Muscle layer of duodenum (tissue), 2 donors: ENCODE results near the gene SOX18.
"Not testable (repeated sequence)": the region's sequence is repeated elsewhere in the genome, so short reads cannot be mapped to it uniquely, and the experiment has no call there.

Experiments
- H3K27ac ChIP-seq: one replicate; pipeline ENCODE4 v1.7.0; 2013; ENCODE audit warnings: mild to moderate bottlenecking, low read length
- H3K27me3 ChIP-seq: one replicate; pipeline ENCODE4 v1.7.0; 2013; ENCODE audit warnings: low read depth, mild to moderate bottlenecking, control low read depth, low read length
- H3K36me3 ChIP-seq, 2 donors: one replicate each; pipeline ENCODE4 v1.7.0; 2013; ENCODE audit warnings: low read length in 2 of 2, control low read depth in 1 of 2, mild to moderate bottlenecking in 1 of 2; ENCODE audit not compliant: insufficient read depth in 2 of 2, control insufficient read depth in 1 of 2
- H3K4me1 ChIP-seq, 2 donors: one replicate each; pipeline ENCODE4 v1.7.0; 2013; ENCODE audit warnings: low read length in 2 of 2, mild to moderate bottlenecking in 2 of 2, control low read depth in 1 of 2, moderate library complexity in 1 of 2; ENCODE audit not compliant: insufficient read depth in 2 of 2, control insufficient read depth in 1 of 2
- H3K4me3 ChIP-seq, 2 donors: one replicate each; pipeline ENCODE4 v1.7.0; 2013; ENCODE audit warnings: low read length in 2 of 2, low read depth in 1 of 2, mild to moderate bottlenecking in 1 of 2
- H3K9me3 ChIP-seq, 2 donors: one replicate each; pipeline ENCODE4 v1.7.0; 2013; ENCODE audit warnings: low read length in 2 of 2, control low read depth in 1 of 2, mild to moderate bottlenecking in 1 of 2; ENCODE audit not compliant: control insufficient read depth in 1 of 2
- donor health status: healthy.

The SOX18 gene

GRCh38 chr20:64023361-64024140, 25.9 kb downstream of the SOX18 start:
- H3K36me3 ChIP-seq = peaks cover 51 to 90% of the 10 kb centered on the region in 2 donors
- no peak overlapping the region for H3K27ac ChIP-seq

GRCh38 chr20:64022671-64023360, 26.6 kb downstream of the SOX18 start:
- Histone ChIP-seq H3K36me3 (peaks cover 56 to 89% of the 10 kb centered on the region in 2 donors), H3K4me1 (peaks cover 0 to 19% of the 10 kb centered on the region in 2 donors), H3K27ac (no peak overlapping the region), H3K27me3 (no peaks in the 10 kb centered on the region), H3K4me3 (no peak overlapping the region), H3K9me3 (no peaks in the 10 kb centered on the region)

More at GRCh38 chr20:64023361-64024140, 25.9 kb downstream of the SOX18 start:
- no peaks in the 10 kb centered on the region for H3K9me3 ChIP-seq
- no peaks in the 10 kb centered on the region for H3K27me3 ChIP-seq
- no peak overlapping the region for H3K4me3 ChIP-seq
- peaks cover 0 to 25% of the 10 kb centered on the region in 2 donors for H3K4me1 ChIP-seq

GRCh38 chr20:64021124-64021975, 28.1 kb downstream of the SOX18 start:
- H3K4me1 ChIP-seq = peaks cover 0 to 13% of the 10 kb centered on the region in 2 donors
- H3K36me3 ChIP-seq = peaks cover 42 to 83% of the 10 kb centered on the region in 2 donors
- no peak overlapping the region for H3K4me3 ChIP-seq
- no peak overlapping the region for H3K27ac ChIP-seq
- no peaks in the 10 kb centered on the region for H3K9me3 ChIP-seq
- H3K27me3 ChIP-seq = no peaks in the 10 kb centered on the region

GRCh38 chr20:64015635-64016034, 33.8 kb downstream of the SOX18 start:
- no peaks in the 10 kb centered on the region for H3K27me3 ChIP-seq
- H3K27ac ChIP-seq = no peak overlapping the region
- H3K4me1 ChIP-seq = no peaks in the 10 kb centered on the region
- H3K9me3 ChIP-seq = no peaks in the 10 kb centered on the region
- peaks cover 47 to 70% of the 10 kb centered on the region in 2 donors for H3K36me3 ChIP-seq
- H3K4me3 ChIP-seq = no peak overlapping the region

GRCh38 chr20:64012385-64013154, 36.9 kb downstream of the SOX18 start:
- not testable (repeated sequence) for H3K4me1 ChIP-seq, H3K27ac ChIP-seq, H3K9me3 ChIP-seq, H3K27me3 ChIP-seq, H3K4me3 ChIP-seq
- H3K36me3 ChIP-seq = peaks cover 44 to 72% of the 10 kb centered on the region in 2 donors

- no peak overlapping the region for H3K4me3 ChIP-seq
These were observed 38.1 kb downstream of the SOX18 start for GRCh38 chr20:64011366-64011779.

GRCh38 chr20:64010711-64011237, 38.7 kb downstream of the SOX18 start:
- Histone ChIP-seq H3K36me3 (peaks cover 48 to 73% of the 10 kb centered on the region in 2 donors), H3K9me3 (no peaks in the 10 kb centered on the region), H3K27me3 (no peaks in the 10 kb centered on the region), H3K4me1 (no peaks in the 10 kb centered on the region), H3K4me3 (no peak overlapping the region), H3K27ac (no peak overlapping the region)

More at GRCh38 chr20:64011366-64011779, 38.1 kb downstream of the SOX18 start:
- H3K27me3 ChIP-seq = no peaks in the 10 kb centered on the region
- H3K36me3 ChIP-seq = peaks cover 48 to 73% of the 10 kb centered on the region in 2 donors
- no peaks in the 10 kb centered on the region for H3K4me1 ChIP-seq
- H3K27ac ChIP-seq = no peak overlapping the region
- no peaks in the 10 kb centered on the region for H3K9me3 ChIP-seq

- H3K4me1 ChIP-seq = no peaks in the 10 kb centered on the region
- H3K27ac ChIP-seq = no peak overlapping the region
- no peaks in the 10 kb centered on the region for H3K9me3 ChIP-seq
- no peaks in the 10 kb centered on the region for H3K27me3 ChIP-seq
- peaks cover 44 to 73% of the 10 kb centered on the region in 2 donors for H3K36me3 ChIP-seq
- H3K4me3 ChIP-seq = no peak overlapping the region
These were observed 39.5 kb downstream of the SOX18 start for GRCh38 chr20:64009811-64010387.

GRCh38 chr20:64006902-64007301, 42.5 kb downstream of the SOX18 start:
- Histone ChIP-seq H3K9me3 (no peaks in the 10 kb centered on the region), H3K36me3 (peaks cover 51 to 69% of the 10 kb centered on the region in 2 donors), H3K4me3 (no peak overlapping the region), H3K27me3 (no peaks in the 10 kb centered on the region), H3K4me1 (peaks cover 0 to 5% of the 10 kb centered on the region in 2 donors), H3K27ac (no peak overlapping the region)

GRCh38 chr20:64006490-64006889, 42.9 kb downstream of the SOX18 start:
- Histone ChIP-seq H3K4me3 (no peak overlapping the region), H3K27me3 (no peaks in the 10 kb centered on the region), H3K36me3 (peaks cover 50 to 70% of the 10 kb centered on the region in 2 donors), H3K27ac (no peak overlapping the region), H3K4me1 (peaks cover 0 to 5% of the 10 kb centered on the region in 2 donors), H3K9me3 (no peaks in the 10 kb centered on the region)
